Peyer's patch (tissue), 4 donors: ENCODE data around the gene SLC6A11. TPM values are rescaled to one million over a fixed set of nuclear protein-coding genes. Genes with fewer than 3 reads are reported as not detected.

Source experiments
- DNase-seq, 3 donors: peaks; one replicate each; pipeline ENCODE4 v3.0.0-alpha.2; 2017 to 2019
- H3K27ac ChIP-seq, 4 donors: fragments of 200-600 bp; sonication (generic); one replicate each; pipeline ENCODE4 v1.5.1; 2016 to 2019
- H3K27me3 ChIP-seq, 2 donors: fragments of 200-600 bp; sonication (generic); one replicate each; pipeline ENCODE4 v1.5.1; 2019
- H3K36me3 ChIP-seq, 3 donors: fragments of 200-600 bp; sonication (generic); one replicate each; pipeline ENCODE4 v1.5.1; 2016 to 2019
- H3K4me1 ChIP-seq, 4 donors: fragments of 200-600 bp; sonication (generic); one replicate each; pipeline ENCODE4 v1.5.1; 2016 to 2019
- H3K4me3 ChIP-seq, 4 donors: fragments of 200-600 bp; sonication (generic); 1 replicate in 3 of 4; 2 replicates in 1 of 4; pipeline ENCODE4 v1.5.1; 2016 to 2019; ENCODE audit warnings: mild to moderate bottlenecking in 1 of 4
- H3K9me3 ChIP-seq, 4 donors: fragments of 200-600 bp; sonication (generic); one replicate each; pipeline ENCODE4 v1.5.1; 2016 to 2019; ENCODE audit warnings: mild to moderate bottlenecking in 1 of 4
- CTCF ChIP-seq, 6 experiments: fragments of 450-650 bp in 4 of 6; fragments of 200-600 bp in 2 of 6; sonication (generic) in 1 of 6; IDR thresholded peaks; one replicate each; pipeline ENCODE4 v1.5.1; 2017 to 2019; ENCODE audit warnings: antibody characterized with exemption in 6 of 6, mild to moderate bottlenecking in 3 of 6, moderate library complexity in 1 of 6
- POLR2A ChIP-seq, 2 donors: fragments of 450-650 bp; IDR thresholded peaks; one replicate each; pipeline ENCODE4 v1.5.1; 2017; ENCODE audit warnings: antibody characterized with exemption in 2 of 2, mild to moderate bottlenecking in 2 of 2, moderate library complexity in 2 of 2
- total RNA-seq, 4 donors: library from RNA; depleted of rRNA; stranded (reverse); fragments of >200 nt; gene quantifications; one replicate each; pipeline ENCODE4 v1.1.0, GENCODE V29; 2016

The SLC6A11 gene
- total RNA-seq, 4 donors from 2014 or later = not detected

- Histone ChIP-seq H3K4me1 (no peaks in the 10 kb centered on the region), H3K9me3 (no peaks in the 10 kb centered on the region), H3K36me3 (no peaks in the 10 kb centered on the region), H3K4me3 (no peak overlapping the region), H3K27ac (no peak overlapping the region), H3K27me3 (no peaks in the 10 kb centered on the region)
- DNase-seq = no peak
- TF ChIP-seq CTCF (IDR thresholded peaks at IDR 0.05) (no peak), POLR2A (IDR thresholded peaks at IDR 0.05) (no peak)
These were observed 7.1 kb upstream of the SLC6A11 start for GRCh38 chr3:10808974-10809373.

- no peak for DNase-seq
- no peaks in the 10 kb centered on the region for H3K36me3 ChIP-seq
- H3K27ac ChIP-seq = no peak overlapping the region
- H3K27me3 ChIP-seq = no peaks in the 10 kb centered on the region
- no peaks in the 10 kb centered on the region for H3K9me3 ChIP-seq
- TF ChIP-seq CTCF (IDR thresholded peaks at IDR 0.05) (no peak), POLR2A (IDR thresholded peaks at IDR 0.05) (no peak)
- H3K4me3 ChIP-seq = no peak overlapping the region
- no peaks in the 10 kb centered on the region for H3K4me1 ChIP-seq
These were observed 5.7 kb upstream of the SLC6A11 start for GRCh38 chr3:10810376-10810775.

- DNase-seq = no peak
- TF ChIP-seq CTCF (IDR thresholded peaks at IDR 0.05) (no peak), POLR2A (IDR thresholded peaks at IDR 0.05) (no peak)
- H3K27me3 ChIP-seq = peaks cover 0 to 4% of the 10 kb centered on the region in 2 donors
These were observed 2.6 kb upstream of the SLC6A11 start for GRCh38 chr3:10813425-10813824.

GRCh38 chr3:10814623-10815022, 1.4 kb upstream of the SLC6A11 start:
- no peak for DNase-seq
- TF ChIP-seq POLR2A (IDR thresholded peaks at IDR 0.05) = no peak
- H3K27me3 ChIP-seq = peaks cover 0 to 4% of the 10 kb centered on the region in 2 donors
- no peak overlapping the region for H3K4me3 ChIP-seq
- no peaks in the 10 kb centered on the region for H3K9me3 ChIP-seq
- no peaks in the 10 kb centered on the region for H3K36me3 ChIP-seq
- H3K27ac ChIP-seq = no peak overlapping the region
- H3K4me1 ChIP-seq = no peaks in the 10 kb centered on the region

More at GRCh38 chr3:10813425-10813824, 2.6 kb upstream of the SLC6A11 start:
- Histone ChIP-seq H3K36me3 (no peaks in the 10 kb centered on the region), H3K4me3 (no peak overlapping the region), H3K27ac (no peak overlapping the region), H3K4me1 (no peaks in the 10 kb centered on the region), H3K9me3 (no peaks in the 10 kb centered on the region)

GRCh38 chr3:10815487-10815886, 541 bp upstream of the SLC6A11 start:
- no peak for TF ChIP-seq POLR2A (IDR thresholded peaks at IDR 0.05)
- TF ChIP-seq CTCF (IDR thresholded peaks at IDR 0.05) = no peak
- no peak overlapping the region for H3K4me3 ChIP-seq
- no peaks in the 10 kb centered on the region for H3K9me3 ChIP-seq
- no peak overlapping the region for H3K27ac ChIP-seq
- H3K4me1 ChIP-seq = no peaks in the 10 kb centered on the region
- H3K36me3 ChIP-seq = no peaks in the 10 kb centered on the region
- no peak for DNase-seq
- H3K27me3 ChIP-seq = peaks cover 0 to 4% of the 10 kb centered on the region in 2 donors

- no peaks in the 10 kb centered on the region for H3K36me3 ChIP-seq
- peaks cover 0 to 4% of the 10 kb centered on the region in 2 donors for H3K27me3 ChIP-seq
- TF ChIP-seq POLR2A (IDR thresholded peaks at IDR 0.05) (no peak), CTCF (IDR thresholded peaks at IDR 0.05) (no peak)
These were observed 830 bp downstream of the SLC6A11 start for GRCh38 chr3:10816863-10817253.

More at GRCh38 chr3:10816863-10817253, 830 bp downstream of the SLC6A11 start:
- no peak overlapping the region for H3K27ac ChIP-seq
- no peak for DNase-seq
- H3K4me1 ChIP-seq = no peaks in the 10 kb centered on the region
- H3K9me3 ChIP-seq = no peaks in the 10 kb centered on the region
- no peak overlapping the region for H3K4me3 ChIP-seq
